ENCODE results near the gene SAMD3.
"Not testable (repeated sequence)": the region's sequence is repeated elsewhere in the genome, so short reads cannot be mapped to it uniquely, and the experiment has no call there.

Gene SAMD3

DNA sequence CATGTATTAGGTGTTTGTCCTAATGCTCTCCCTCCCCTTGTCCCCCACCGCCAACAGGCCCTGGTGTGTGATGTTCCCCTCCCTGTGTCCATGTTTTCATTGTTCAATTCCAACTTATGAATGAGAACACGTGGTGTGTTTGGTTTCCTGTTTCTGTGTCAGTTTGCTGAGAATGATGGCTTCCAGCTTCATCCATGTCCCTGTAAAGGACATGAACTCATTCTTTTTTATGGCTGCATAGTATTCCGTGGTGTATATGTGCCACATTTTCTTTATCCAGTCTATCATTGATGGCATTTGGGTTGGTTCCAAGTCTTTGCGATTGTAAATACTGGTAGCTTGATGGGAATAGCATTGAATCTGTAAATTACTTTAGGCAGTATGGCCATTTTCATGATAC lies 52.6 kb downstream of the SAMD3 start:
- DNase-seq: not testable (repeated sequence)

- DNase-seq: no peak
Measured at GRCh38 chr6:130167655-130168054, 55.1 kb downstream of the SAMD3 start.

DNA sequence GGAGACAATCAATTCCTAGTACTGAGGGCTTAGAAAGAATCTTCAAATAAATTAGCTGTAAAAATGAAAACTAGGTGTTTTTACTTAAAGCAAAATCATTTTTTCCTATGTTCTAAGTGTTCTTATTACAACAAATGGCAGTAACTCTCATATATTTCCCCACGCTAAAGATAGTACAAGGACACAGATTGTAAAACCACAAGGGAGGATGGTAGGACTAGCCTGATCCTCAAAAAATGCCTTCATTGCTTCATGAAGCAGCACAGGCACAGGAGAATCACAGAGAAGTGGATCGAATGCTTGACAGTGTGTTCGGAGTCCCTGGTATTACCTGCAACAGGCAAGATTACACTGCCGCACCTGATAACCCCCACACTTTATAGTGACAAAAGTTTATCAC lies 58.5 kb downstream of the SAMD3 start:
- no peak for DNase-seq

DNA sequence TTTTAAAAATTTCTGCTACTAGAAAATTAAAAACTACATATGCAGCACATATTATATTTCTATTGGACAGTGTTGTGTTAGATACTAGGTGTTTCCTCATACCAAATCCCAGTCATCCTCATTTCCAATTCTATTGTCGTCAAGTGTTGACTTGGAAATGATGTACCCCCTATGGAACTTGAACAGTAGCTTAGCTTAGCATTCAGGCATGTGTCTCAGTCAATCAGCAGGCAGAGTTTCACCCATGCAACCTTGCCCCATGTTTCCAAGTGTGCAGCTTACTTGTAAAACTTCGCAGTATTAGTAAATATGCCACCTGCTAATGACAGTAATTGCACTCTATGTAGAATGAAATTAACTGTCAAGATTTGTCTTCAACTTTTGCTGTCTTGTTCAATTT lies 59.5 kb downstream of the SAMD3 start:
- no peak for DNase-seq

- no peak for DNase-seq
Measured at GRCh38 chr6:130162421-130162820, 60.3 kb downstream of the SAMD3 start.

DNA sequence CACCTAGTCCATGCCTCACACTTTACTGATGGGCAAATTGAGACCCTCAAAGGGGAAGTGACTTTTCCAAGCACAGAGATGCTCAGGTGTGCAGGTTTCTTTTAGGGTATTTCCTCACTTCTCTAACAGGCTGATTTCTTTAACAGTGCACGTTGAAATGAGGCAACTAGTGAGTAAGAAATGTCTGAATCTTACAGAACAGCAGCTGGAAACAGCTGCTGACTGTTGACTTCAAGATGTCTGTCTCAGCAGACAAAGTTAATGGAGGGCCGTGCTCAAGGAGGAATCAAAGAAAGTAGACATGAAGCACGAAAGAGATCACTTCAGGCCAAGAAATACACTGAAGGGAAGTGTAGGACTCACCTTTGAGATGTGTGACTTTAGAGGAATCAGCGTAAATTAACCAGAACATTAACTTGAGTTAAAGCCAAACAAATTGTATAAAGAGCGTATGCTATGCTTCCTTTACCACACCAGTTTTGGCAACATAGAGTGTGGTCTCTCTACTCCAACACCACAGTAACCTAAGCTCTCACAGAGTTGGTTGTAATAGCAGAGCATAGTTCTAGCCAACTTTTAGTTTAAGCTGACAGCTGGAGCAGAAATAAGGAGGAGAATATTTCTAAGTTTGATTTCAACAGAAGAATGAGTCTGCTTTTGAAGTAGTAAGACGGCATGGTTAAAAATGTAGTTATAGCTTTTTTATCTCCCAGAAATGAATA lies 60.9 kb downstream of the SAMD3 start:
- no peak for DNase-seq

DNA sequence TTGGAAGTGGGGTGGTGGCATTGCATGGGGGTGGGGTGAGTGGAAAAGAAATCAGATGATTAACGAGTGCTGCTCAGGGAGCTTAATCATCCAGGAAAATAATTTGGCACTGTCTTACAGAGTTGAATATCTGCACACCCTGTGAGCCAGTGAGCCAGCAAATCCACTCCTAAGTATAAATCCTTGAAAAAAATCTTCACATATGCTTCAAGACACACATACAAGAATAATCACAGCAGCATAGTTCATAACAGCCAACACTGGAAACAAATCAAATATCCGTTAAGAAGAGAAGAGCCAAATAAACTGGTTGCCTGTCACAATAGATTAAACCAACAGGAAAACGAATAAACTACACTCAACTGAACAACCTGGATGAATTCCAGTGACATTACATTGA lies 62.8 kb downstream of the SAMD3 start:
- DNase-seq: no peak

DNA sequence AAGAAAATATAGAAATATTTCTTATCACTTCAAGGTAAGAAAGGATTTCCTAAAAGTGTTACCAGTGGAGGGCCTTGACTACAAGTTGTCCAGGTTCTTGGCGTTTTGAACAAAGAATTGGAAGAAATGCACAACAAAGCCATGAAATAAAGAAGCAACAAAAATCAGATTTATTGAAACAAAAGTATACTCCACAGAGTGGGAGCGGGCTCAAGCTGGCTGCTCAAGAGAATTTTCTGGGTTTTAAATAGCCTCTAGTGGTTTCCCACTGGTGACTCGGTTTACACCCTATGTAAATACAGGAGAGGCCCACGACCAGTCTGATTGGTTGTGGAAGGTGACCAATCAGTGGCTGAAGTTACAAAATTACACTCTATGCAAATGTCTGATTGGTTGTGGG lies 64.2 kb downstream of the SAMD3 start:
- no peak for DNase-seq

- no peak for DNase-seq
Measured at GRCh38 chr6:130158056-130158455, 64.7 kb downstream of the SAMD3 start.

GRCh38 chr6:130156908-130157307 lies 65.8 kb downstream of the SAMD3 start:
- no peak for DNase-seq

DNA sequence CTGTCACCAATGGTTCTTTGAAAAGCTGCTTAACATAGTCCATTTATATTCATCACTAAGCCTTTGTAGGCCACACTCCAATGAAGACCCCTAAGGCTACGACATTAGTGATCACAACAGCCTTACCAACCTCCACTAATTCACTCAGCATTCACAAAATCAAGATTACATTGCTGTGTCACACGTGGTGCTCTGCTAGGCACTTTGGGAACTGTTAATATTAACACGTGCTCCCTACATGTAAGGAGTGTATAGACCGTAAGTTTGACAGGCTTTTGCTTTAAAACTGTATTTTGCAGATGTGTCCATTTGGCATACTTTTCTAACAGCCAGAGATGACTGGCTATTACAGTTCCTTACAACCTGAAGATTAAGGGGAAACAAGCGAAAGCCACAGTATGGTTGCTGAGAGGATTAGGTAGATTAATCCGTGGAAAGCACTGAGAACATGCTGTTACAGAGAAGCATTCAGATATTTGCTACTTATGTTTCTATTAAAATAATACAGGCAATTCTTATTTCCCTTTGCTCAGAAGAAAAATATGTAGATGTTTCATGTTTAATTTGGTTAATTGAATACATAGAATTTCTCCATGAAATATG lies 69.7 kb downstream of the SAMD3 start:
- no peak for DNase-seq

GRCh38 chr6:130150906-130151305 lies 71.8 kb downstream of the SAMD3 start:
- DNase-seq: no peak

DNA sequence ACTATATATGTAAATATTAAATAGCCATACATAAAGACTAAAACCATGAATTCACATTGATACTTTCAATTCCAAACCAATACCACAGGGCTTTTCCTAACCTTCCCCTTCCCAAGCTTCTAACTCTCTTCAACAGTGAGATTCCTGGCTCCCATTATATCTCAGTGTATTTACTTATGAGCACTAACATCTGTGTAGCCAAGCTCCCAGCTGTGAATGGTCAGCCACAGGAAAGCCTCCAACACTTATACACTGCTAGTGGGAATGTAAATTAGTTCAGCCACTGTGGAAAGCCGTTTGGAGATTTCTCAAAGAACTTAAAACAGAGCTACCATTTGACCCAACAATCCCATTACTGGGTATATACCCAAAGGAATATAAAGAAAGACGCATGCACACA lies 73.7 kb downstream of the SAMD3 start:
- DNase-seq: not testable (repeated sequence)

- no peak for DNase-seq
Measured at GRCh38 chr6:130148181-130148580, 74.6 kb downstream of the SAMD3 start.

DNA sequence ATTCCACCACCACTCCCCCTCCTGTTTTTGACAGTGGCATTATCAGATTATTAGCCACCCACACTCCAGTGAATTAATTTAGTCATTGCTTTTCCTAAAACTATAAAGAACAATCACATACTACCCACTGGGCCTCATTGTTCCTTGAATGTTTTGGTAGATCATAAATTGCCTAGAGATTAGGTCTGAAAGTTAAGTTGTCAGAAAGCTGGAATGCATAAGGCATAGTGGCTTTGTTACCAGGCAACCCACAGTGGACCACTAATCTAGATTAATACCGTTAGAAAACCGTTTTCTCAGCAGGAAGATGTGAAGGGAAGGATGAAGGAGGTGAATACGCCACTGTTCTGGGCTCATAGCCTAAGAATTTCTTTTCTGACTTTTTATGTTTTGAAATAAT lies 75.6 kb downstream of the SAMD3 start:
- no peak for DNase-seq

GRCh38 chr6:130143709-130144108 lies 79.0 kb downstream of the SAMD3 start:
- DNase-seq: no peak

DNA sequence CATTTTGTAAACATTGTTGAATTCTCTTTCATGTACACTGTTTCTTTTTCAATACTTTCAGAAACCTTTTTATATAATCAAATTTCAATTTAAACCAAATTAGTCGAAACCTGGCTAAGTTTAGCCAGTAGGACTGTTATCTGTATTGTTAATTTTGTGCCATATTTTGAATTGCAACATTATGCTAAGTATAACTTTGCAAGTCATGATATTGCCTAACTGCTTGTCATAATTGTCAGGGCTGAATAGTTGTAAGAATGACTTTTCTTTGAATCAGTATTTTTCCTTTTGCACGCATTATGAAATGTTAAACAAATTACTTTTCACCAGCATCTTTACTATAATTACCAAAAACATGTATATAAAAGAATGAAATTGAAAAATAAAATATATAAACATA lies 82.7 kb downstream of the SAMD3 start:
- no peak for DNase-seq

DNA sequence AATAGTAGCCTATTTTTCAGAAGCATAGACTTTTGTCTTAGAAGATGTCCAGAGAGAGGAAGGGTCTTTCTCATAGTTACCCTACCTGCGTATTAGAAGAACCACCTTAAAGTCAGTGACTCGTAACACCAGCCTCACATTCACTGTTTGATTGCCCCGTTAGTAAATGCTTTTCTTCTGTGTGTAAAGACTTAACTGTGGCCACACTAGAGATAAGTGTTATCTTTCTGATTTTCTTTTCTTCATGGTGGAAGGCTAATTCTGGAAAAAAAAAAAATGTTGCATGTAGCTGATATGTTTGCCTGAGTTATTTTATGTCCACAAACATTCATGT lies 83.9 kb downstream of the SAMD3 start:
- DNase-seq: no peak

DNA sequence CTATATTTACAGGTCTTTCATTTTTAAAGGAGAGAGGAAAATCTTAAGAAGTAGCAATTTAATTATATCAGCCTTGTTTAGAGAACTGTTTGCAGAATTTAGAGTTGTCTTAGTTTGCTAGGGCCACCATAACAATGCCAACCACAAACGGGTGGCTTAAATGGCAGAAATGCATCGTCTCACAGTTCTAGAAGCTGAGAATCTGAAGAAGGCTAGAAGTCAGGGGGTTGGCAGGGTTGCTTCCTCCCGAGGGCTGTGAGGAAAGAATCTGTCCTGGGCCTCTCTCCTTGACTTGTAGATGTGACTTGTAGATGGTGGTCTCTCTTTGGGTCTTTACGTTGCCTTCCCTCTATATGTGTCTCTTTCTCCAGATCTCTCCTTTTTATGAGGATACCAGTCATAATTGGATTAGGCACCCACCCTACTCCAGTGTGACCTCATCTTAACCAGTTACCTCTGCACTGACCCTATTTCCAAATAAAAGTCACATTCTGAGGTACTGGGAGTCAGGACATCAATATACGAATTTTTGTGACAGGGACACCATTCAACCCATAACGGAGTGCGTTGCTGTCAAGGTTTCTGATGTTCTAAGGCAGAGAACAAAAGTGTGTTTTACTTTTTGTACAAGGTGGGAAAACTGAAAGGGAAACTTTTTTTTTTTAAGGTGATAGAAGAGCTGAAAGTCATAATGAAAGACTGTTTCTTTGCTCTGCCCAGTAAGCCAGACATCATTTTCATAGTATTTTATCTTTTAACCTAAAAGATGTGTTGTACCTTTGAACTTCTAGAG lies 84.4 kb downstream of the SAMD3 start:
- DNase-seq: no peak

- DNase-seq: no peak
Measured at GRCh38 chr6:130136798-130137197, 86.0 kb downstream of the SAMD3 start.

DNA sequence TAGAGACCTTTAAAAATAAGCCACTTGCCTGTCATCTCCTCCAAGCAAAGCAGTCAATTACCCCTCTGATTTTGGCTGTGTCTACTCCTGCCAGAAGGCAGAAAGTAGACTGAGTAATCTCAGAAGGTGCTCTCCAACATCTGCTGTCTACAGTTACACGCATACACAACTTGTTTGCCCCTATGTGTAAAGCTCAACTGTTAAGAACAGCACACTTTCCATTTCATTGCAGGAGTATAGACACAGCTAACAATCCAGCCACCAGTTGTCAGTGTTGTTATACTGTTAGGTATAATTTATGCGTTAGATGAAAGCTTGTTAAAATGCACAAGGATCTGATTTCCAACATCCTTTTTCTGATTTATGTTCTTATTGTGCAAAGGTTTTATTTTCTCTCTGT lies 88.2 kb downstream of the SAMD3 start:
- no peak for DNase-seq

DNA sequence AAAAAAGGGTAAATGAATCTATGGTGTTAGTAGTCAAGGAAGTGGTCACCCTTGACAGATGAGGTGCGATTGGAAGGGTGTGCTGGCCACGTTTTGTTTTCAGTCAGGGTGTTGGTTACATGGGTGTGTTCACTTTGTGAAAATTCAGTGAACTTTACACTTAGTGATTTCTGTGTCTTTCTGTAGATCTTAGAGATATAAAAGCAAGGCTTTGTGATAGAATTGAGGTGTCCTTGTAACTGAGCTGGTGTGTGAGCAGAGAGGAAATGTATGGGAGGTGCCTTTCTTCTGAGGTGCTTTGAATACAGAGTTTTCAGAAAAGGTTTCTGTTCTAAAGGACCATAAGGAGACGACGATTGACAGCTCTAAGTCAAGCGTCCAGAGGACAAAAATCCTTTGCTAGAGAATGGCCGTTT lies 90.5 kb downstream of the SAMD3 start:
- DNase-seq: peak; percentile 55

DNA sequence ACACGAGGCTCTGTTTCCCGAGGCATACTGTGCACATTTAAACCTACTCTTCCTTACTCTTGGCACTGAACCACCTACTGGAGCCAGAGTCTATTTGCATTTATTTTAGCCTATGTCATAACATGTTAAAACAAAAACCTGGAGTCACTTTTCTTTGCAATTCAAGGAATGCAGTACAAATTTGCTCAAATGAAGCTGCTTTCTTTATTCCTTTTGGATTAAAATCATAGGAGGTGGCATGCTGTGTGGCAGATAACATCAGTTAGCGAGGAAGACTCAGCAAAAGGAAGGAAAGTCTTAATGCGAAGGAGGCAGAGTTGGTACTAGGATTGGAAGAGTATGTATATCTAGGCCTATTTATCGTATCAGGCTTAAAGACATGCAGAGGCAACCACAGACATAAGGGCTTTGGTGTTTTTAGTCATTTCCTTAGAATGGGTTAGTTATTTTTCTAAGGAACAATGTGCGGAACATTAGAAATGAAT lies 92.9 kb downstream of the SAMD3 start:
- no peak for DNase-seq

DNA sequence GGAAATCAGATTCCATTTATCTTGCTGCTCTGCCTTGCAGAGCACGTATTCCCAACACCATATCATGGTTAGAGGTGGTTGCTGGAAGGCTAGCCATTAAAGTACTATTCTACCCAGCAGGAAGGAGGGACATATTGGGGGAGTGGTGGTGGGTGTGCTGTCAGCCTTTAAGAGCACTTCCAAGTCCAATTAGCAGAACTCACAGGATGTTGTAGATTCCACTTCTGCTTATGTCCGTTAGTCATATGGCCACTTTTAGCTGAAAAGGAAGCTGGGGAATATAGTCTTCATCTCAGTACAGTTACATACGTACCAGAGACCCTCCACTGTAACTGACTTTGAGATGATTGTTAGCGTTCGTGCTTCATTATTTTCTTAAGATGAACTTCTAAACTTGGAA lies 94.4 kb downstream of the SAMD3 start:
- no peak for DNase-seq

Data from activated effector memory CD4-positive, alpha-beta T cell treated with Interleukin-2 at 50 U/mL for 16 hours (primary cell).